HG03025 (cell line): ENCODE data around the gene COL4A1.

Experiments
- ATAC-seq: cut with Tn5 transposase; IDR thresholded peaks from one replicate; pipeline ENCODE4 v1.9.1; 2021; ENCODE audit warnings: mild to moderate bottlenecking, moderate library complexity; ENCODE audit not compliant: unreplicated experiment, low FRiP score

The COL4A1 gene

GRCh38 chr13:110179857-110180147 lies 127.2 kb downstream of the COL4A1 start:
- ATAC-seq: no peak

GRCh38 chr13:110179116-110179856 lies 127.7 kb downstream of the COL4A1 start:
- no peak for ATAC-seq

- ATAC-seq: no peak
Measured at GRCh38 chr13:110177790-110178189, 129.2 kb downstream of the COL4A1 start.

GRCh38 chr13:110176431-110176830 lies 130.5 kb downstream of the COL4A1 start:
- no peak for ATAC-seq

- ATAC-seq: no peak
Measured at GRCh38 chr13:110173247-110173818, 133.6 kb downstream of the COL4A1 start.

- no peak for ATAC-seq
Measured at GRCh38 chr13:110170882-110171281, 136.1 kb downstream of the COL4A1 start.

GRCh38 chr13:110170020-110170790 lies 136.8 kb downstream of the COL4A1 start:
- ATAC-seq: no peak

- no peak for ATAC-seq
Measured at GRCh38 chr13:110168999-110169933, 137.7 kb downstream of the COL4A1 start.

- no peak for ATAC-seq
Measured at GRCh38 chr13:110166598-110166997, 140.4 kb downstream of the COL4A1 start.

- no peak for ATAC-seq
Measured at GRCh38 chr13:110164706-110165105, 142.3 kb downstream of the COL4A1 start.

GRCh38 chr13:110162866-110163658 lies 143.9 kb downstream of the COL4A1 start:
- ATAC-seq: no peak

GRCh38 chr13:110162053-110162452 lies 144.9 kb downstream of the COL4A1 start:
- no peak for ATAC-seq

GRCh38 chr13:110161112-110161882 lies 145.7 kb downstream of the COL4A1 start:
- ATAC-seq: no peak

- no peak for ATAC-seq
Measured at GRCh38 chr13:110158226-110158625, 148.7 kb downstream of the COL4A1 start.

GRCh38 chr13:110157718-110158117 lies 149.2 kb downstream of the COL4A1 start:
- no peak for ATAC-seq

GRCh38 chr13:110156301-110157049 lies 150.5 kb downstream of the COL4A1 start:
- ATAC-seq: no peak

GRCh38 chr13:110155072-110155471 lies 151.9 kb downstream of the COL4A1 start:
- ATAC-seq: no peak

GRCh38 chr13:110154410-110154933 lies 152.5 kb downstream of the COL4A1 start:
- no peak for ATAC-seq
